Stimulated activated CD4-positive, alpha-beta T cell treated with anti-CD3 and anti-CD28 coated beads, Interleukin-12 subunit alpha, Interleukin-12 subunit beta, amount 100 ng/mL, for 4 hours (primary cell): Measurements from ENCODE around the gene GNPTG.
"Not testable (repeated sequence)": the region's sequence is repeated elsewhere in the genome, so short reads cannot be mapped to it uniquely, and the experiment has no call there.

ENCODE experiments used
- DNase-seq: peaks from one replicate; pipeline ENCODE4 v3.0.0-alpha.2; 2020

Gene GNPTG

GRCh38 chr16:1320097-1320496, 31.6 kb upstream of the GNPTG start:
- DNase-seq: no peak

- no peak for DNase-seq
Measured at GRCh38 chr16:1320658-1321240, 31.0 kb upstream of the GNPTG start.

GRCh38 chr16:1322407-1322806, 29.3 kb upstream of the GNPTG start:
- DNase-seq: no peak

- DNase-seq: no peak
Measured at GRCh38 chr16:1323296-1324239, 28.2 kb upstream of the GNPTG start.

GRCh38 chr16:1324286-1324826, 27.4 kb upstream of the GNPTG start:
- no peak for DNase-seq

GRCh38 chr16:1325261-1325660, 26.5 kb upstream of the GNPTG start:
- no peak for DNase-seq

- DNase-seq: no peak
Measured at GRCh38 chr16:1325673-1326371, 25.9 kb upstream of the GNPTG start.

GRCh38 chr16:1326391-1326790, 25.3 kb upstream of the GNPTG start:
- DNase-seq: no peak

GRCh38 chr16:1326946-1327618, 24.6 kb upstream of the GNPTG start:
- no peak for DNase-seq

- no peak for DNase-seq
Measured at GRCh38 chr16:1327619-1327947, 24.1 kb upstream of the GNPTG start.

GRCh38 chr16:1328136-1328535, 23.6 kb upstream of the GNPTG start:
- not testable (repeated sequence) for DNase-seq

- DNase-seq: not testable (repeated sequence)
Measured at GRCh38 chr16:1328961-1329360, 22.8 kb upstream of the GNPTG start.

- DNase-seq: no peak
Measured at GRCh38 chr16:1330260-1330914, 21.3 kb upstream of the GNPTG start.

GRCh38 chr16:1330931-1331711, 20.6 kb upstream of the GNPTG start:
- no peak for DNase-seq

GRCh38 chr16:1331712-1332617, 19.8 kb upstream of the GNPTG start:
- no peak for DNase-seq

GRCh38 chr16:1332618-1333148, 19.0 kb upstream of the GNPTG start:
- DNase-seq: no peak

GRCh38 chr16:1333149-1333812, 18.4 kb upstream of the GNPTG start, which contains the start of gene BAIAP3:
TSS of gene BAIAP3 (plus strand) at chr16:1333645. CDS start at chr16:1338550, 4,905 bp downstream.
- DNase-seq: peak; percentile 52

GRCh38 chr16:1333854-1334700, 17.7 kb upstream of the GNPTG start:
- DNase-seq: no peak

GRCh38 chr16:1334739-1335138, 17.0 kb upstream of the GNPTG start:
- DNase-seq: no peak
